Stimulated activated CD8-positive, alpha-beta memory T cell treated with anti-CD3 and anti-CD28 coated beads, Interleukin-12 subunit alpha, Interleukin-12 subunit beta, amount 100 ng/mL, for 1 hour (primary cell): ENCODE measurements around the gene BRI3BP.
A peak's percentile ranks its signal among the peaks of the same experiment; 100 is the strongest.
"Not testable (repeated sequence)": the region's sequence is repeated elsewhere in the genome, so short reads cannot be mapped to it uniquely, and the experiment has no call there.

Experiments used
- DNase-seq: peaks from one replicate; pipeline ENCODE4 v3.0.0-alpha.2; 2020; ENCODE audit warnings: low read depth

The BRI3BP gene

DNA sequence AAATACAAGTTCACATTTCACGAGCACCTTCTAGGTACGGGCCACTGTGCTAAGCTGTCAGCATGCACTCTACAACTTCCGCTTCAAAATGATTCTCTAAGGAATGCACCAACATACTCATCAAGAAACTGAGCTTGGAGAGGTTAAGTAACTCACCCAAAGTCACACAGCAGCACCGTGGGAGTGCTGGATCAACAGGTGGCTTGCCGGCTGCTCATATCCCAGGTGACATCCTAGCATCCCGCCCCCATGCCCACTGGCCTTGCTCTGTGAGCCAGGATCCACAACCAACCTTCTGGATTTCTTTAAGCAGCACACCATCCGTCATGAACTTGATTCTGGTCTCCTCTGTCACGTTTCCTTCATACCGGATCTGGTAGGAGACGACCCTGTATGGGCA is 21.2 kb upstream of the BRI3BP start:
- DNase-seq, result no peak

- no peak for DNase-seq
Observed at GRCh38 chr12:124975276-124975675, 18.2 kb upstream of the BRI3BP start.

- DNase-seq, result no peak
Observed at GRCh38 chr12:124976999-124977398, 16.4 kb upstream of the BRI3BP start.

GRCh38 chr12:124979568-124979967 is 13.9 kb upstream of the BRI3BP start:
- no peak for DNase-seq

- DNase-seq, result no peak
Observed at GRCh38 chr12:124980098-124980892, 13.2 kb upstream of the BRI3BP start.

- DNase-seq, result not testable (repeated sequence)
Observed at GRCh38 chr12:124986876-124987275, 6.6 kb upstream of the BRI3BP start.

DNA sequence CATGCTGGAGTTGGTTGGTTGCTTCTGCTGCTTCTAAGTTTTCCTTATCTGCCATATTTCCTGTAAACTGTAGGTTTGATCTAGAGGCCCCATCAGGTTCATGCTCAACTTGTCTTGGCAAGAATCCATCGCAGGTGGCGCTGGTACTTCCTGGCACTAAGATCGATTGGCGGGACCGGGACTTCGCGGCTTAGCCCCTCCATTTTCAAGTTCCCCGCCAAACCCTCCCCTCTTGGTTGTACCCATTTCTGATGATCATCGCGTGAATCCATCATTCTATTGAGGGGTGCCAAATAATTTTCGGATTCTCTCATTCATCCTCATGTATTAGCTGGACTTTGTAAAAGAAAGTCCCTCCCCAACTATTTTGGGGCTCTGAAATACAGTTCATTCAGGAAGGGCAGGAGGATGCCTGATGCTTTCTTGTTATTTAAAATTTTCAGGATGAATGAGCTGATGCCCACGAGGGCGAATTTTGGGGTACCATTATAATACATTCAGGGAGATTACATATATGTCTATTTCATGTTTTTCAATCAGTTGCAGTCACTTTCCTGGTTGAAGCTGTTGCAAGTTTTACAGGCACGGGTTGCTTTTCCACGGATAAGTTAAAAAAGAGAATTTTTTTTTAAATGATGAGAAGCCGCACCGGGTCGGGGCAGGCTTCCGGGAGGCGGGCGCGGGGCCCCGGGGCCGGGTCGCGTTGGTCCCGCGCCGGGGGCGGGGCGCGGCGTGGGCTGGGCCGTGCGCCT is 395 bp upstream of the BRI3BP start:
- DNase-seq, result peak; percentile 71

DNA sequence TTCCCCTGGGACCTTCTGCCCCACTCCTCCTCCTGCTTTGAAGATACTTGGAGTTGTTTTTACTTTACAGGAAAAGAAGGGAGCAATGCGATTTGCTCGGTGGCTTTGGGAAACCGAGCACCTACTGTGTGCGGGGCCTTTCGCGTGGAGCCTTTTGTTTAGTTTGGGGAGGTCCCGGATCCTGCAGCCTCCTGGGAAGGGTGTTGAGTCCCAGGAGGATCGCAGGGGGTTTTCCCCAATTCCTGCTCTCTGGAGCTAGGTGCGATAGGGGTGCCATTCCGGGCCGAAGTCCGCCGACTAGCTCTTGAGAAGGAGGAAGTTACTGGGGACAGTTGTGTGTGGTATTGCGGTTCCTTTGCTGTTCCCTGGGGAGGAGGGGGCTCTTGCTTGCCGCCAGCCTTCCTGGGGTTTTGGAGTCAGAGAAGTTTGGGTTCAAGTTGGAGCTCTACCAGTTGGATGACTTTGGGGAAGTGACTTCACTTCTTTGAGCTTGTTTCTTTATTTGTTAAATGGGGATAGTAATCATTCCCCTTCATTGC is 1.1 kb downstream of the BRI3BP start:
- no peak for DNase-seq

DNA sequence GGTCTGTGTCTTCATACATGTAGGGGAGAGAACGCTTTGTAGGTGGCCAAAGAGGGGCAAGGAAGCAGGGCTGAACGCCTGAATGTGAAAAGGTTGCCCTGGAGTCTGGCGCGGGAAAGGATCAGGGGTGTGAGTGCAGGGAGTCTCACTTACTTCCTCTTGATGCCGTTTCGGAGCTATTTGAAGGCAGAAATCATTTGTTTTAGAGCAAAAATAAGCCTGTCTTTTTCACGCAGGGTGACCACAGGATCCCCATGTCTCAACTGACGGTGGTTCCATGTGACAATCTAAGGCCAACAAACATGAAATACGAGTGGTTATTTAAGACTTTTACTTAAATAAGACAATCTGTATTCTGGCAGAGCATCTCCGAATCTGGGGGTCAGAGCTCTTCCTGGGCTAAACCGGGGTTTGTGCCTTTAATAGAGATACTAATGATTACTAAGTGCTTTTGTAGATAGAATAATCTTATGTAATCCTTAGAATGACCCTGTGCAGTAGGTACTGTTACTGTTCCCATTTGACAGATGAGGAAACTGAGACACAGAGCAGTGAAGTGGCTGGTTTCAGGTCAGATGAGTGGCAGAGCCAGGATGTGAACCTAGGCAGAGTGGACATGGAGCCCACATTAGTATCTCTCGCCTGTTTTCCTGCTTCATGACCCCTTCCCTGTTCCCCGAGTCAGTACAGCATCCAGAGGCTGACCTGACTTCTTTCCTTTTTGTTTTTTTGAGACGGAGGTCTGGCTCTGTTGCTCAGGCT is 1.9 kb downstream of the BRI3BP start:
- no peak for DNase-seq

DNA sequence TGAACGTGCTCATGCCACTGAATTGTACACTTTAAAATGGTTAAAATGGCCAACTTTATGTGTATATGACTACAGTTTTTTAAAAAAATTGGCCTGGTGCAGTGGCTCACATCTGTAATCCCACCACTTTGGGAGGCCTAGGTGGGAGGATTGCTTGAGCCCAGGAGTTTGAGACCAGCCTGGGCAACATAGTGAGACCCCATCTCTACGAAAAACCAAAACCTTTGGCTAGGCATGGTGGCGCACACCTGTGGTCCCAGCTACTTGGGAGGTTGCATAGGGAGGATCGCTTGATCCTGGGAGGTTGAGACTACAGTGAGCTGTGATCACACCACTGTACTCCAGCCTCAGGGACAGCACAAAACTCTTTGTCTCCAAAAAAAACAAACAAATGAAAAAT is 5.3 kb downstream of the BRI3BP start:
- DNase-seq, result no peak

- DNase-seq, result no peak
Observed at GRCh38 chr12:125001636-125002035, 8.2 kb downstream of the BRI3BP start.

DNA sequence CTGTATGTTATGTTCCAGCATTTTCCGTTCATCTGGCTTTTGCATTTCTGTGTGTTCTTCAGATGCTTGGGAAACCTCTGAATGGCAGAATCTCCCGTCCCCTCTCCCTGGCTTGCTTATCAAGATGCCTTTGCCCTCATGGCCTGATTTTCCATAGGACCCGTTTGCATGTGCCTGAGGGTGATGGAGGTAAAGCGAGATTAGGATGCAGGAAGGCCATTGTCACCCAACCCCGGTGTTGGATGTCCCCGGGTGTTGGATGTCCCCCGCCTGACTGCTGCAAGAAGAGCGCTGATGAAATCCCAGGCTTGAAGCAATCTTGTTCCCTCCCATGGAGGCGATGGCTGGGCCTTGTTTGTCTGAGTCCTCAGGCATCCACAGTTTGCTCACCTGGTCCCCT is 9.6 kb downstream of the BRI3BP start:
- no peak for DNase-seq

GRCh38 chr12:125004621-125005020 is 11.2 kb downstream of the BRI3BP start:
- no peak for DNase-seq

GRCh38 chr12:125005652-125006051 is 12.2 kb downstream of the BRI3BP start:
- DNase-seq, result no peak

GRCh38 chr12:125006365-125006764 is 12.9 kb downstream of the BRI3BP start:
- no peak for DNase-seq

- no peak for DNase-seq
Observed at GRCh38 chr12:125013816-125014442, 20.5 kb downstream of the BRI3BP start.

GRCh38 chr12:125014526-125014925 is 21.1 kb downstream of the BRI3BP start:
- no peak for DNase-seq

DNA sequence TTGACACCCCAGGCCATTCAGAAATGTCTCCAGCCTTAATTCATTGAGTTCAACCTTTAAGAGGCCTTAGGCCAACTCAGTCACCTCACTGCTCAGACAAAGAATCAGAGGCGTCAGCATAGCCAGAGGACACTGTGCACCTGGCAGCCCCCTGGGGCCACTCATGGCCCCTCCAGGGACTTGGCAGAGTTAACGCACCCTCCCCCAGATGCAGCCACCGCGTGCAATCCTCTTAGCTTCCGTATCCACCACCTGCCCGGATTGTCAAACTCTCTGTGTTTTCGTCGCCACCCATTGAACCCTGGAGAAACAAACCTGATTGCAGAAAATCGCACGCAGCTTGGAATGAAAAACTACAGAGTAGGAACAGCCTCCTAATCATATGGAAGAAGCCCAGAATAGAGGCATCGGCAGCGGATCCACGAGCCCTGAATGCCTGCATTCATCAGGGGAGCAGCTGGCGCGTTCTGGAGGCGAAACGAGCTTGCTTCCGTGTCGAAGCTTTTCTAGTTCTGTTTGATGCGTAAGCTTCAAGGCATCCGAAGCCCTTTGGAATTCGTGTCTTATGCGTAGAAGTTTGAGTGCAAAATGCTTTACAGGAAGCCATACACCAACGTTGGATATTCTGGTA is 22.4 kb downstream of the BRI3BP start:
- no peak for DNase-seq

DNA sequence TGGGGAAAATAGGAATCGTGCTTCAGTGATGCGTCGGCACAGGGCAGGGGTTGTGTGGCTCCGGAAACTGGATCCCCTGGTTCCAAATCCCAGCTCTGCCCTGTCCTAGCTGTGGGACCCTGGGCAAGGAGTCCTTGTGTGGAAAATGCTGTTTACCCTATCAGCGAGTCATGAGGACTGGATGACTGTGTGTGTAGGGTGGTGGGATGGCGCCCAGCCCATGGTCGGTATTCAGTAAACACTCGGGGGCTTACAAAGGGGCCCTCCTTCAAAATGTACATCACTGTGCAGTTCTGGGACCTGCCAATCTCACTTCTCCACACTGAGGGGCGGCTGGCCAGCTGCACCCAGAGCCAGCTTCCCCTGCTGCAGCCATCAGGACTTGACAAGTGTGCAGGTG is 24.4 kb downstream of the BRI3BP start:
- no peak for DNase-seq

DNA sequence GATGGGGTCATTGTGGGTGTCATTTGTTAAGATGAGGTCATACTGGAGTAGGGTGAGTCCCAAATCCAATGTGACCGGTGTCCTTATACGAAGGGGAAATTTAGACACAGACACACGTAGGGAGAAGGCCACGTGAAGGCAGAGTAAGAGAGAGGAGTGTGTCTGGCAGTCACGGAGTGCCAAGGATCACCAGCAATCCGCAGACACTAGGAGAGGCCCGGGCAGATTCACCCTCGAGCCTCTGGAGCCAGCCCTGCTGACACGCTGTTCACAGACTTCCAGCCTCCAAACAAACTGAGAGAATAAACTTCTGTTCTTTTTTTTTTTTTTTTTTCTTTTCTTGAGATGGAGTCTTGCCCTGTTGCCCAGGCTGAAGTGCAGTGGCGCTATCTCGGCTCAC is 24.9 kb downstream of the BRI3BP start:
- DNase-seq, result no peak

- DNase-seq, result no peak
Observed at GRCh38 chr12:125021096-125021495, 27.7 kb downstream of the BRI3BP start.

DNA sequence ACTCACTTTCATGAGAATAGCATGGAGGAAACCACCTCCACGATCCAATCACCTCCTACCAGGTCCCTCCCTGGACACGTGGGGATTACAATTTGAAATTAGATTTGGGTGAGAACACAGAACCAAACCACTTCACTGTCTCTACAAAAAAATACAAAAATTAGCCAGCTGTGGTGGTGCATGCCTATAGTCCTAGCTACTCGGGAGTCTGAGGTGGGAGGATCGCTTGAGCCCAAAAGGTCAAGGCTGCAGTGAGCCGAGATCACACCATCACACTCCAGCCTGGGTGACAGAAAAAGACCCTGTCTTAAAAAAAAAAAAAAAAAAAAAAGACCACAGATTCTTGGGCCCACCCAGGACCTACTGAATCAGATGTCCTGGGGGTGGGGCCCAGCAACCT is 28.3 kb downstream of the BRI3BP start:
- no peak for DNase-seq
